Gastrocnemius medialis (tissue), 4 donors: ENCODE results near the gene SAMD5. TPM values are rescaled to one million over a fixed set of nuclear protein-coding genes. Genes with fewer than 3 reads are reported as not detected.

ENCODE experiments used
- ATAC-seq, 2 donors: fragments of 150-250 bp; one replicate each; pipeline ENCODE4 v1.9.1; 2016
- DNase-seq, 2 donors: peaks; one replicate each; pipeline ENCODE4 v3.0.0-alpha.2; 2019
- H3K27ac ChIP-seq, 4 donors: fragments of 200-600 bp; sonication (generic); 1 replicate in 1 of 4; 2 replicates in 3 of 4; pipeline ENCODE4 v1.5.1; 2016 to 2018; ENCODE audit warnings: mild to moderate bottlenecking in 2 of 4, moderate library complexity in 1 of 4
- H3K27me3 ChIP-seq, 3 donors: fragments of 200-600 bp; sonication (generic) in 2 of 3; 1 replicate in 1 of 3; 2 replicates in 2 of 3; pipeline versions ENCODE4 v1.5.1 to v1.6.0; 2016 to 2019; ENCODE audit warnings: mild to moderate bottlenecking in 1 of 3, moderate library complexity in 1 of 3
- H3K36me3 ChIP-seq, 2 donors: fragments of 200-600 bp; sonication (generic) in 1 of 2; one replicate each; pipeline ENCODE4 v1.5.1; 2017 to 2018
- H3K4me1 ChIP-seq, 2 donors: fragments of 200-600 bp; sonication (generic) in 1 of 2; one replicate each; pipeline ENCODE4 v1.5.1; 2016 to 2017; ENCODE audit warnings: mild to moderate bottlenecking in 2 of 2
- H3K4me3 ChIP-seq, 4 donors: fragments of 200-600 bp; sonication (generic) in 3 of 4; 1 replicate in 1 of 4; 2 replicates in 3 of 4; pipeline ENCODE4 v1.5.1; 2016 to 2019; ENCODE audit warnings: mild to moderate bottlenecking in 2 of 4
- H3K9me3 ChIP-seq, 3 donors: fragments of 200-600 bp; sonication (generic) in 2 of 3; 1 replicate in 1 of 3; 2 replicates in 2 of 3; pipeline ENCODE4 v1.5.1; 2016 to 2019
- CTCF ChIP-seq, 5 experiments: fragments of 450-650 bp in 3 of 5; fragments of 200-600 bp in 2 of 5; sonication (generic) in 2 of 5; IDR thresholded peaks in 4 of 5; conservative IDR thresholded peaks in 1 of 5; 1 replicate in 4 of 5; 2 replicates in 1 of 5; pipeline ENCODE4 v1.5.1; 2016 to 2019; ENCODE audit warnings: antibody characterized with exemption in 5 of 5, mild to moderate bottlenecking in 3 of 5, moderate library complexity in 3 of 5
- POLR2A ChIP-seq, 2 donors: fragments of 450-650 bp; IDR thresholded peaks; one replicate each; pipeline ENCODE4 v1.6.1; 2017; ENCODE audit warnings: antibody characterized with exemption in 2 of 2, mild to moderate bottlenecking in 2 of 2, moderate library complexity in 2 of 2
- in situ Hi-C, 4 donors: fragments of 200-750 bp; cut with MboI; loops; one replicate each; pipeline versions ENCODE4 v1.15.0 to v1.8.0; 2017; ENCODE audit warnings: low sequenced_read_pairs in 4 of 4
- intact Hi-C: fragments of 100-400 bp; cut with DNase I; formaldehyde crosslinking; loops from one replicate; pipeline ENCODE4 v1.15.1; 2023; ENCODE audit warnings: low total_unique reads
- total RNA-seq, 4 donors: library from RNA; depleted of rRNA; stranded (reverse); fragments of >200 nt; gene quantifications; one replicate each; pipeline versions ENCODE4 v1.1.0 to v1.2.3, GENCODE V29; 2016

SAMD5 gene
- total RNA-seq, 4 donors from 2014 or later, result 0.07 to 0.36 (median 0.07) TPM; not detected in 1

DNA sequence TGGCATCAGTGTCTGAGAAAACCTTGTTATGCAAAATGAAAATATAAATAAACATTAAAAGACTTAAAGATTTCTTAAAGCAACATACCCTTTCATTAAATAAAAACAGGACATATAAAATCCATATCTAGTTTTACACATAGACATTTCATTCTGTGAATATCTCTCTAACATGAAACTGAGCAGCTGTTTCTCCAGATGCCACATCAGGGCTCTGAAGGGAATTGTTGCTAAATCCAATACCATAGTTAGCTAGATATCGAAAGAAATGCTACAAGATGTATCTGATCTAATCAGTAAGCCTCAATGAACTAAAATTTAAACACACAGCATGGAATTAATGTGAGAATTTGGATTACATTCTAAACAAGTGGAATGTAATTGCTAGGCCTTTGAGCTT is 74.5 kb downstream of the SAMD5 start:
- Histone ChIP-seq H3K36me3 (no peaks in the 10 kb centered on the region), H3K27me3 (no peaks in the 10 kb centered on the region), H3K4me3 (no peak overlapping the region), H3K4me1 (peaks cover 0 to 6% of the 10 kb centered on the region in 2 donors), H3K9me3 (no peaks in the 10 kb centered on the region), H3K27ac (no peak overlapping the region)
- ATAC-seq (no peak), DNase-seq (no peak)
- in situ Hi-C loops, result no loop called here
- TF ChIP-seq POLR2A (IDR thresholded peaks at IDR 0.05), result no peak
- TF ChIP-seq CTCF (IDR thresholded peaks at IDR 0.05 in 4 of 5, conservative IDR thresholded peaks at IDR 0.05 in 1 of 5), result no peak
- intact Hi-C loops, result no loop called here

GRCh38 chr6:147585256-147585655 is 76.8 kb downstream of the SAMD5 start:
- TF ChIP-seq POLR2A (IDR thresholded peaks at IDR 0.05), result no peak
- TF ChIP-seq CTCF (IDR thresholded peaks at IDR 0.05 in 4 of 5, conservative IDR thresholded peaks at IDR 0.05 in 1 of 5), result no peak
- ATAC-seq, result no peak
- Histone ChIP-seq H3K4me3 (no peak overlapping the region), H3K27me3 (no peaks in the 10 kb centered on the region), H3K27ac (no peak overlapping the region), H3K9me3 (no peaks in the 10 kb centered on the region), H3K36me3 (no peaks in the 10 kb centered on the region), H3K4me1 (peaks cover 0 to 3% of the 10 kb centered on the region in 2 donors)
- DNase-seq, result no peak
- in situ Hi-C loops, result no loop called here
- intact Hi-C loops, result no loop called here

DNA sequence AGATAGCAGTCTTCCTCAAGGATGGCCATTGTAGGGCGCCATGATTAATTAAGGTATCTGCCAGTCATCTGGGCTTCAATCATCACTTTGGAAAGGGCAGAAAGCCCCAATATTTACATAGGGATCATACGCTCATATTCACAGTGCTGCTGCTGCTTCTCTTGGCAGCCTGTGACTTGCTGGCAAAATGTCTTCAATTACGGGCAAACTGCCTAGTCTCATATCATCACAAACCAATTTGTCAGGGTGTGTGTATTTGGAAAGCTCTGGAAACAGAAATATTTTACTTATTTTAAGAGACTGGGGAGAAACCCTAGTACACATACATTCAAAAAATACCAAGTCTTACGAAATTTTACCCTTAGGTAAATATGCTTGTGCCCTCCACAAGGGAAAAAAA is 77.6 kb downstream of the SAMD5 start:
- in situ Hi-C loops, result no loop called here
- Histone ChIP-seq H3K36me3 (no peaks in the 10 kb centered on the region), H3K9me3 (no peaks in the 10 kb centered on the region), H3K27ac (no peak overlapping the region), H3K27me3 (no peaks in the 10 kb centered on the region), H3K4me1 (no peaks in the 10 kb centered on the region), H3K4me3 (no peak overlapping the region)
- TF ChIP-seq POLR2A (IDR thresholded peaks at IDR 0.05) (no peak), CTCF (IDR thresholded peaks at IDR 0.05 in 4 of 5, conservative IDR thresholded peaks at IDR 0.05 in 1 of 5) (no peak)
- DNase-seq (no peak), ATAC-seq (no peak)
- intact Hi-C loops, result no loop called here

DNA sequence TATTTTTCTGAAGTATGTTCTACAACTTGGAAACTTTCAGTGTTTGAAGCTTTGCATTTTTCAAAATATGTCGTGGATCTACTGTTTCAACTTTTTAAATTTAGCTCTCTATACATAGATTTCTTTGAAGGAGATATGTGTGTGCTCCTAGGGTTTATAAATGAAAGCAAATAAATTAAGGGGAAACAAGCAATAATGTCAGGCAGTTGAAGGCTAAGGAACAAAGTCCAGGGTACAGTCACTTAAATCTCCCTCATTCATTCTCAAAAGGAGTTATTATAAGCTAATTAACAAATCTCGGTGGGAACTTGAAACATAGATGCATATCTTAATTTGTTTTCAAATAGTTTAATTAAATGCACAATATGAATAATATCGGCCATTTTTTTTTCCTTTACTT is 79.4 kb downstream of the SAMD5 start:
- Histone ChIP-seq H3K4me3 (no peak overlapping the region), H3K36me3 (no peaks in the 10 kb centered on the region), H3K9me3 (no peaks in the 10 kb centered on the region), H3K27ac (no peak overlapping the region), H3K4me1 (no peaks in the 10 kb centered on the region), H3K27me3 (no peaks in the 10 kb centered on the region)
- ATAC-seq (no peak), DNase-seq (no peak)
- intact Hi-C loops, result no loop called here
- in situ Hi-C loops, result no loop called here
- TF ChIP-seq POLR2A (IDR thresholded peaks at IDR 0.05) (no peak), CTCF (IDR thresholded peaks at IDR 0.05 in 4 of 5, conservative IDR thresholded peaks at IDR 0.05 in 1 of 5) (no peak)

- Histone ChIP-seq H3K9me3 (no peaks in the 10 kb centered on the region), H3K4me1 (no peaks in the 10 kb centered on the region), H3K27me3 (no peaks in the 10 kb centered on the region), H3K36me3 (no peaks in the 10 kb centered on the region), H3K4me3 (no peak overlapping the region), H3K27ac (no peak overlapping the region)
- in situ Hi-C loops (no loop called here), intact Hi-C loops (no loop called here)
- no peak for ATAC-seq
- no peak for TF ChIP-seq POLR2A (IDR thresholded peaks at IDR 0.05)
- TF ChIP-seq CTCF (IDR thresholded peaks at IDR 0.05 in 4 of 5, conservative IDR thresholded peaks at IDR 0.05 in 1 of 5), result no peak
- no peak for DNase-seq
These were observed 80.0 kb downstream of the SAMD5 start for GRCh38 chr6:147588469-147588868.
